AG04449 (cell line): ENCODE data around the gene CRABP1.

ENCODE experiments used
- CTCF ChIA-PET: fragments of 350-600 bp; formaldehyde crosslinking; extraction: SDS; loops from one replicate; lab custom pipeline; 2021; ENCODE audit warnings: antibody characterized with exemption; lab: Yijun Ruan, JAX
- POLR2A ChIA-PET: fragments of 400-600, 350-600 bp; formaldehyde crosslinking; extraction: SDS; loops from one replicate; lab custom pipeline; 2020; ENCODE audit warnings: antibody characterized with exemption, inconsistent platforms; lab: Yijun Ruan, JAX
- DNase-seq: peaks from one replicate; pipeline ENCODE4 v3.0.0-alpha.2; 2010; ENCODE audit warnings: low read depth, low spot score
- H3K4me3 ChIP-seq: 2 replicates; pipeline ENCODE4 v1.5.1; 2011; ENCODE audit warnings: low read depth, mild to moderate bottlenecking, control low read depth, low read length
- CTCF ChIP-seq: IDR thresholded peaks from one replicate; pipeline ENCODE4 v1.5.1; 2011; ENCODE audit warnings: mild to moderate bottlenecking, moderate library complexity, low read length, control low read depth, inconsistent platforms; ENCODE audit not compliant: insufficient read depth; ENCODE audit errors: missing control alignments

The CRABP1 gene

DNA sequence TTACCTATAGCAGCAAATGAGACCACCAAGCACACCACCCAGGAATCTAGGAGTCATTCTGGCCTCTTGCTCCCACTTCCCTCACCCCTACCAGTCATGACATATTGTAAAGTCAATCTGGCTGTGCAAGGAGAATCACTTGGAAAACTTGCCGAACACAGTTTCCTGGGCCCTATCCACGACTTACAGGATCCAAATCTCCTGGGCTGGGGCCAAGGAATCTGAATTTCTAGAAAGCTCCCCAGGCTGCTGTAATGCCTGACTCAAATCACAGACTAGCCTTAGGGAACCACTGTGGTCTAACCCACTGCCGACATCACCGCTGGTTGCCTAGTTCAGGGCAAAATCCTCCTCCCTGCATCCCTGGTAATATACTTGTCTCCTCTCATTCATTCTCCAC lies 4.2 kb upstream of the CRABP1 start:
- CTCF ChIA-PET: no interaction called here
- POLR2A ChIA-PET: no interaction called here

GRCh38 chr15:78338781-78339180 lies 1.4 kb upstream of the CRABP1 start:
- no peak for TF ChIP-seq CTCF
- POLR2A ChIA-PET: no interaction called here
- CTCF ChIA-PET: no interaction called here
- no peak overlapping the region for H3K4me3 ChIP-seq
- no peak for DNase-seq

More for the DNA sequence above, 4.2 kb upstream of the CRABP1 start:
- no peak overlapping the region for H3K4me3 ChIP-seq
- no peak for DNase-seq
- no peak for TF ChIP-seq CTCF

DNA sequence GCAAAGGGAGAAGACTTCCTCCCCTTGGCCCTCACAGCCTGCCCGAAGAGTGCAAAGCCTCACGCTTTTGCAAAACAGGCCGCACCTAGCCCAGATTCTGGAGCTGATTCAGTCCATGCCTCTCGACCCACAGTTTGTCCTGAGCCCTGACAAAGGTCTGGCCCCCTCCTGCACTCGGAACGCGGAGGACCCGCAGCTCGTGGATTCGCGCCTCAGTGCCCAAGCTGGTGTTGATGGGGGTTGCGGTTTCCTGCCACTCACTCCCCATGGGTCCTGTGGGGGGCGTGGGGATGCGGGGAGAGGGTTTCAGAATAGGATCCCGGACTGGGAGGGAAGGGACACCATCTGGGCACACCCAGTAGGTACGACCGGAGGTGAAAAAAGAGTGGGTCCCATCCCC lies 594 bp upstream of the CRABP1 start:
- POLR2A ChIA-PET: no interaction called here
- no peak overlapping the region for H3K4me3 ChIP-seq
- no peak for TF ChIP-seq CTCF
- no peak for DNase-seq
- CTCF ChIA-PET: interaction anchor here (1.5 kb wide), 1 partner anchor 31 kb away, joined by 3 read pairs; no protein-coding TSS in a partner anchor

- DNase-seq: no peak
- POLR2A ChIA-PET: no interaction called here
- no peak for TF ChIP-seq CTCF
- no peak overlapping the region for H3K4me3 ChIP-seq
- CTCF ChIA-PET: interaction anchor here (1.5 kb wide), 1 partner anchor 32 kb away, joined by 3 read pairs; no protein-coding TSS in a partner anchor
These were observed 1.2 kb downstream of the CRABP1 start for GRCh38 chr15:78341057-78341987.

DNA sequence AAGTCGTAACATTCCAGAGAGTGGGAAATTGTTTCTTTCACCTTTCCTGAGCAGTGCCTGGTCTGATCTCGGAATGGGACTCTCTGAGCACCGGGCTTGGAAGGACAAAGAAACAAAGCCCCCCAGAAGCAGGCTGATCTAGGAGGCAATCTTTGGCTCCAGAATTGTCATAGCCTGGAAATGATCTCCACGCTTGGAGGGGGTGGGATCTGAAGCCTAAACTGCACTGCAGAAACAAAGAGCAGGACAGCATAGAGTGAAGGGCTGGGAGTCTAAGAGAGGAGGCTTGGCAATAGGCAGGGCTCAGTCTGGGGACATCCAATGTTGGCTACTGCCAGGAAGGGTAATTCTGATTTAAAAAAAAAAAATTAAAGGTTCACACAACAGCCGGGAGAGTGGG lies 1.9 kb downstream of the CRABP1 start:
- ChIA-PET POLR2A (no interaction called here), CTCF (interaction anchor here (1.6 kb wide), 1 partner anchor 81 kb away, joined by 6 read pairs; no protein-coding TSS in a partner anchor)
- no peak overlapping the region for H3K4me3 ChIP-seq
- DNase-seq: no peak
- no peak for TF ChIP-seq CTCF

DNA sequence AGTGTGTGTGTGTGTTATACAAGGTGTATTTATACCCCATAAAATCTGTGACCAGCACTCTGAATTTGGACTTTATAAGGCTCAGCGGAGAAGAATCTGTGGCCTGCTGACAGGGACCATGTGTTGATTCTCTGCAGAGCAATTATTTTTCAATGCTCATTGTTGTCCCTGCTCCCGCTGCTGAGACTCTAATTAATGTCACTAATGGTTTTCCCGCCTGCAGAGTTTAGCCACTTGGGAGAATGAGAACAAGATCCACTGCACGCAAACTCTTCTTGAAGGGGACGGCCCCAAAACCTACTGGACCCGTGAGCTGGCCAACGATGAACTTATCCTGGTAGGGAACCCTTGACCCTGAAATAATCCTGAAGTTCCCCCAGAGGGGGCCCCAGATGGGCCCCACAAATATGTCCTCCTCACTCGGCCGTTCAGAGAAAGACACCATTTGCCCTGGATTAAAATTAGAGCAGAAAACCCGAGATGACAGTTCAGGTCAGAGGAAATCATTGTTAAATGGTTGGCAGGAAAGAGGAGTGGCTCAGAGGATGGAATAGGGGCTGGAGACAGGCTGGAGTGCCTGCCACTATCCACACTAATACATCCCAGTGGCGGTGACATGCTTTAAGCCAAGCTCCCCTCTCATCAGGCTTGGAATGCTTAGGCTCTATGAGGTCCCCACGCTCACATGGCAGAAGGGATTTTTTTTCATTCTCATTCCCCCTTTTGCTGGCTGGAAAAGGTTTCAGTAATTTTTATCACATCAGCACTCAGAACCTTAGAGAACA lies 3.3 kb downstream of the CRABP1 start:
- TF ChIP-seq CTCF: no peak
- CTCF ChIA-PET: interaction anchor here (0.7 to 1.6 kb wide), 3 partner anchors 34 to 79 kb away, joined by 3 to 6 read pairs (median 3); no protein-coding TSS in a partner anchor
- no peak overlapping the region for H3K4me3 ChIP-seq
- POLR2A ChIA-PET: no interaction called here
- no peak for DNase-seq
